B cell (primary cell): ENCODE data around the gene SNX10. TPM values are rescaled to one million over a fixed set of nuclear protein-coding genes. Genes with fewer than 3 reads are reported as not detected.
"Not testable (repeated sequence)": the region's sequence is repeated elsewhere in the genome, so short reads cannot be mapped to it uniquely, and the experiment has no call there.

Source experiments
- ATAC-seq: fragments of 200-7000 bp; cut with Tn5 transposase; one replicate; pipeline ENCODE4 v1.10.0; 2021; ENCODE audit warnings: low read depth, mild to moderate bottlenecking, moderate number of reproducible peaks, moderate library complexity
- CTCF ChIA-PET: fragments of 350-600 bp; sonication (Branson Sonifier 250); formaldehyde crosslinking; loops from one replicate; lab custom pipeline; 2021; ENCODE audit warnings: antibody characterized with exemption, inconsistent platforms; lab: Charles Lee
- POLR2A ChIA-PET: fragments of 350-600 bp; sonication (Branson Sonifier 250); formaldehyde crosslinking; loops from one replicate; lab custom pipeline; 2021; ENCODE audit warnings: antibody characterized with exemption; lab: Charles Lee
- DNase-seq: peaks from one replicate; pipeline ENCODE4 v3.0.0; 2013
- H2AFZ ChIP-seq: 2 replicates; pipeline ENCODE4 v1.6.1; 2012; ENCODE audit warnings: mild to moderate bottlenecking, low read depth, low read length; ENCODE audit not compliant: insufficient read depth, poor library complexity, severe bottlenecking
- H3K27ac ChIP-seq, 2 donors: 1 replicate in 1 of 2; 2 replicates in 1 of 2; pipeline ENCODE4 v1.5.1; 2012 to 2013; ENCODE audit warnings: low read length in 2 of 2, mild to moderate bottlenecking in 2 of 2, moderate library complexity in 1 of 2
- H3K27me3 ChIP-seq, 4 experiments: fragments of 200-600 bp in 1 of 4; sonication (generic) in 1 of 4; replicated peaks in 1 of 4; 1 replicate in 2 of 4; 2 replicates in 2 of 4; pipeline versions ENCODE4 v1.6.1 to v1.7.0; 2013 to 2016; ENCODE audit warnings: low read length in 3 of 4, mild to moderate bottlenecking in 2 of 4, mixed read lengths in 1 of 4, moderate library complexity in 1 of 4; ENCODE audit not compliant: insufficient read depth in 4 of 4, control insufficient read depth in 3 of 4; ENCODE audit errors: control extremely low read depth in 1 of 4
- H3K36me3 ChIP-seq, 2 experiments: replicated peaks in 1 of 2; 1 replicate in 1 of 2; 2 replicates in 1 of 2; pipeline versions ENCODE4 v1.6.1 to v1.7.1; 2013; ENCODE audit warnings: low read length in 1 of 2; ENCODE audit not compliant: insufficient read depth in 2 of 2, control insufficient read depth in 1 of 2; ENCODE audit errors: control extremely low read depth in 1 of 2, extremely low read depth in 1 of 2
- H3K4me1 ChIP-seq, 2 donors: fragments of 200-600 bp in 1 of 2; sonication (generic) in 1 of 2; 1 replicate in 1 of 2; 2 replicates in 1 of 2; pipeline versions ENCODE4 v1.5.1 to v1.6.1; 2013 to 2017; ENCODE audit warnings: low read length in 2 of 2; ENCODE audit not compliant: control insufficient read depth in 2 of 2, insufficient read depth in 2 of 2
- H3K4me2 ChIP-seq: replicated peaks from 2 replicates; pipeline ENCODE3; 2012; ENCODE audit warnings: mild to moderate bottlenecking, low read depth, low read length; ENCODE audit not compliant: poor library complexity, severe bottlenecking
- H3K4me3 ChIP-seq, 5 experiments: fragments of 200-600 bp in 1 of 5; sonication (generic) in 1 of 5; 1 replicate in 3 of 5; 2 replicates in 2 of 5; pipeline versions ENCODE4 v1.5.1 to v1.7.0; 2011 to 2016; ENCODE audit warnings: low read length in 4 of 5, mild to moderate bottlenecking in 4 of 5, low read depth in 2 of 5, control low read depth in 1 of 5, moderate library complexity in 1 of 5; ENCODE audit not compliant: insufficient read depth in 1 of 5; ENCODE audit errors: control extremely low read depth in 1 of 5, extremely low read depth in 1 of 5
- H3K79me2 ChIP-seq: fragments of 200-600 bp; sonication (generic); one replicate; pipeline ENCODE4 v1.6.0; 2016; ENCODE audit warnings: low read length; ENCODE audit not compliant: control insufficient read depth, insufficient read depth
- H3K9ac ChIP-seq: fragments of 200-600 bp; sonication (generic); 2 replicates; pipeline ENCODE4 v1.6.1; 2017; ENCODE audit warnings: mild to moderate bottlenecking, low read length, moderate library complexity
- H3K9me3 ChIP-seq, 3 donors: one replicate each; pipeline versions ENCODE4 v1.6.1 to v1.7.1; 2013; ENCODE audit warnings: low read length in 2 of 3; ENCODE audit not compliant: control insufficient read depth in 2 of 3, insufficient read depth in 1 of 3; ENCODE audit errors: control extremely low read depth in 1 of 3
- H4K20me1 ChIP-seq: 2 replicates; pipeline ENCODE4 v1.6.0; 2012; ENCODE audit warnings: mild to moderate bottlenecking, low read length; ENCODE audit not compliant: insufficient read depth, control insufficient read depth, poor library complexity, severe bottlenecking
- H3K27ac Mint-ChIP-seq: one replicate; pipeline ENCODE4 v1.8.0; 2021; ENCODE audit warnings: mixed read lengths
- H3K27me3 Mint-ChIP-seq: one replicate; pipeline ENCODE4 v1.8.0; 2021; ENCODE audit warnings: mixed read lengths
- H3K4me1 Mint-ChIP-seq: one replicate; pipeline ENCODE4 v1.8.0; 2021; ENCODE audit warnings: mixed read lengths
- H3K4me3 Mint-ChIP-seq: one replicate; pipeline ENCODE4 v1.8.0; 2021; ENCODE audit warnings: mixed read lengths
- H3K9me3 Mint-ChIP-seq: one replicate; pipeline ENCODE4 v1.8.0; 2022; ENCODE audit warnings: mixed read lengths; ENCODE audit not compliant: insufficient read depth
- CTCF ChIP-seq: fragments of 200-600 bp; IDR thresholded peaks from one replicate; pipeline ENCODE4 v1.8.0; 2022; ENCODE audit warnings: antibody characterized with exemption, mild to moderate bottlenecking
- EZH2 ChIP-seq: IDR thresholded peaks from 2 replicates; pipeline ENCODE4 v1.6.1; 2012; ENCODE audit warnings: borderline replicate concordance, low read depth, mild to moderate bottlenecking, moderate library complexity, low read length; ENCODE audit not compliant: insufficient read depth, poor library complexity, severe bottlenecking
- WGBS: methylation state at CpG from one replicate; pipeline ENCODE4 v1.1.5; 2013; ENCODE audit warnings: missing lambda C conversion rate; ENCODE audit not compliant: insufficient coverage; 5-methylcytosine and 5-hydroxymethylcytosine counted together
- intact Hi-C: fragments of 100-400 bp; cut with micrococcal nuclease; formaldehyde crosslinking; loops from one replicate; pipeline ENCODE4 v1.10.0; 2022
- polyA plus RNA-seq: library from polyadenylated mRNA; depleted of rRNA; stranded (reverse); fragments of >200 nt; gene quantifications from 2 replicates; pipeline ENCODE4 v1.2.3, GENCODE V29; 2012
- total RNA-seq, 2 donors: library from RNA; stranded (reverse); fragments of 120-200 nt in 1 of 2; gene quantifications; 1 replicate in 1 of 2; 2 replicates in 1 of 2; pipeline versions ENCODE4 v1.2.3 to v1.2.4, GENCODE V29; 2013 to 2022

Gene SNX10
- total and polyA plus RNA-seq, 2 donors (not counting 1 experiment from before 2014, with no cell fraction given) = 26.5 to 29.2 TPM

- Histone ChIP-seq H2AFZ (no peak overlapping the region), H3K36me3 (no peaks in the 10 kb centered on the region), H3K4me2 (no peak overlapping the region), H3K27me3 (no peaks in the 10 kb centered on the region), H4K20me1 (no peaks in the 10 kb centered on the region), H3K27ac (no peak overlapping the region), H3K9ac (no peak overlapping the region), H3K79me2 (peaks cover under 1% of the 10 kb centered on the region), H3K9me3 (peaks cover 0 to 12% (median 5%) of the 10 kb centered on the region in 3 donors), H3K4me1 (peaks cover 2 to 5% of the 10 kb centered on the region in 2 donors), H3K4me3 (no peak overlapping the region)
- ChIA-PET CTCF (interaction anchor here (1.7 to 1.9 kb wide), 3 partner anchors 195 to 393 kb away, joined by 4 to 9 read pairs (median 8); no protein-coding TSS in a partner anchor), POLR2A (no interaction called here)
- Mint-ChIP-seq H3K4me3 (no peak overlapping the region), H3K9me3 (no peaks in the 10 kb centered on the region), H3K4me1 (peaks cover 3% of the 10 kb centered on the region), H3K27me3 (no peaks in the 10 kb centered on the region), H3K27ac (no peak overlapping the region)
- intact Hi-C loops = no loop called here
- no CpG with 5 or more reads among the region's 2 CpGs for WGBS
- ATAC-seq (no peak), DNase-seq (no peak)
- TF ChIP-seq EZH2 = no peak
- TF ChIP-seq CTCF = no peak
Observed at GRCh38 chr7:26286157-26286556, 5.5 kb upstream of the SNX10 start.

- H3K27me3 Mint-ChIP-seq, DNase-seq, H3K27me3 ChIP-seq, H3K4me3 ChIP-seq, H3K9me3 Mint-ChIP-seq, H3K27ac ChIP-seq, H3K36me3 ChIP-seq, H3K27ac Mint-ChIP-seq, H3K9me3 ChIP-seq, H2AFZ ChIP-seq, POLR2A ChIA-PET, H3K4me3 Mint-ChIP-seq, H3K9ac ChIP-seq, ATAC-seq, intact Hi-C loops, H4K20me1 ChIP-seq, H3K4me2 ChIP-seq: not testable (repeated sequence)
- Histone ChIP-seq H3K4me1 (peaks cover 13 to 18% of the 10 kb centered on the region in 2 donors), H3K79me2 (peaks cover 17% of the 10 kb centered on the region)
- peaks cover 15% of the 10 kb centered on the region for H3K4me1 Mint-ChIP-seq
- 96% methylated on average over 2 of the region's 5 CpGs for WGBS
- CTCF ChIA-PET = interaction anchor here (0.6 to 11.3 kb wide), 4 partner anchors 9 to 395 kb away, joined by 3 to 190 read pairs (median 4); no protein-coding TSS in a partner anchor
Observed at GRCh38 chr7:26288126-26288525, 3.5 kb upstream of the SNX10 start.
